Common myeloid progenitor, CD34-positive (primary cell): Measurements from ENCODE around the gene FHAD1.

Experiments
- CTCF ChIA-PET: fragments of 350-600 bp; sonication (Branson Sonifier 250); formaldehyde crosslinking; loops from one replicate; lab custom pipeline; 2021; ENCODE audit warnings: antibody characterized with exemption; lab: Charles Lee
- POLR2A ChIA-PET: fragments of 350-600 bp; sonication (Branson Sonifier 250); formaldehyde crosslinking; loops from one replicate; lab custom pipeline; 2021; ENCODE audit warnings: antibody characterized with exemption; lab: Charles Lee
- DNase-seq, 3 donors: peaks; one replicate each; pipeline versions ENCODE4 v3.0.0 to v3.0.0-alpha.2; 2013
- H3K27ac ChIP-seq, 2 experiments: 1 replicate in 1 of 2; 2 replicates in 1 of 2; pipeline ENCODE4 v1.7.0; 2013; ENCODE audit warnings: inconsistent platforms in 2 of 2, low read length in 2 of 2, mild to moderate bottlenecking in 2 of 2, low read depth in 1 of 2, moderate library complexity in 1 of 2; ENCODE audit not compliant: severe bottlenecking in 2 of 2, insufficient read depth in 1 of 2, poor library complexity in 1 of 2
- H3K27me3 ChIP-seq, 5 experiments: replicated peaks in 2 of 5; 1 replicate in 3 of 5; 2 replicates in 2 of 5; pipeline versions ENCODE4 v1.6.1 to v1.7.0; 2013; ENCODE audit warnings: low read length in 4 of 5, mild to moderate bottlenecking in 2 of 5, moderate library complexity in 2 of 5, inconsistent platforms in 1 of 5; ENCODE audit not compliant: insufficient read depth in 5 of 5, control insufficient read depth in 4 of 5
- H3K36me3 ChIP-seq, 4 experiments: 1 replicate in 2 of 4; 2 replicates in 2 of 4; pipeline versions ENCODE4 v1.6.1 to v1.7.0; 2013; ENCODE audit warnings: low read length in 3 of 4, control low read depth in 1 of 4, mild to moderate bottlenecking in 1 of 4; ENCODE audit not compliant: control insufficient read depth in 4 of 4, insufficient read depth in 4 of 4
- H3K4me1 ChIP-seq, 4 experiments: 1 replicate in 3 of 4; 2 replicates in 1 of 4; pipeline versions ENCODE4 v1.6.1 to v1.7.1; 2013; ENCODE audit warnings: low read length in 3 of 4, mild to moderate bottlenecking in 3 of 4, control low read depth in 1 of 4, inconsistent platforms in 1 of 4, moderate library complexity in 1 of 4; ENCODE audit not compliant: control insufficient read depth in 4 of 4, insufficient read depth in 4 of 4; ENCODE audit errors: control extremely low read depth in 1 of 4
- H3K4me3 ChIP-seq, 7 experiments: 1 replicate in 4 of 7; 2 replicates in 3 of 7; pipeline versions ENCODE4 v1.5.1 to v1.7.0; 2013; ENCODE audit warnings: mild to moderate bottlenecking in 7 of 7, low read length in 6 of 7, moderate library complexity in 6 of 7, inconsistent platforms in 2 of 7, low read depth in 2 of 7, control low read depth in 1 of 7; ENCODE audit not compliant: insufficient read depth in 4 of 7, control insufficient read depth in 1 of 7; ENCODE audit errors: extremely low read depth in 1 of 7
- H3K9me3 ChIP-seq, 5 experiments: 1 replicate in 4 of 5; 2 replicates in 1 of 5; pipeline versions ENCODE4 v1.6.1 to v1.7.1; 2013; ENCODE audit warnings: low read length in 4 of 5, mild to moderate bottlenecking in 2 of 5, inconsistent platforms in 1 of 5, low read depth in 1 of 5, moderate library complexity in 1 of 5; ENCODE audit not compliant: control insufficient read depth in 4 of 5, insufficient read depth in 2 of 5; ENCODE audit errors: control extremely low read depth in 1 of 5
- WGBS: methylation state at CpG from one replicate; pipeline ENCODE4 v1.1.5; 2013; ENCODE audit not compliant: insufficient coverage; 5-methylcytosine and 5-hydroxymethylcytosine counted together

FHAD1 gene

DNA sequence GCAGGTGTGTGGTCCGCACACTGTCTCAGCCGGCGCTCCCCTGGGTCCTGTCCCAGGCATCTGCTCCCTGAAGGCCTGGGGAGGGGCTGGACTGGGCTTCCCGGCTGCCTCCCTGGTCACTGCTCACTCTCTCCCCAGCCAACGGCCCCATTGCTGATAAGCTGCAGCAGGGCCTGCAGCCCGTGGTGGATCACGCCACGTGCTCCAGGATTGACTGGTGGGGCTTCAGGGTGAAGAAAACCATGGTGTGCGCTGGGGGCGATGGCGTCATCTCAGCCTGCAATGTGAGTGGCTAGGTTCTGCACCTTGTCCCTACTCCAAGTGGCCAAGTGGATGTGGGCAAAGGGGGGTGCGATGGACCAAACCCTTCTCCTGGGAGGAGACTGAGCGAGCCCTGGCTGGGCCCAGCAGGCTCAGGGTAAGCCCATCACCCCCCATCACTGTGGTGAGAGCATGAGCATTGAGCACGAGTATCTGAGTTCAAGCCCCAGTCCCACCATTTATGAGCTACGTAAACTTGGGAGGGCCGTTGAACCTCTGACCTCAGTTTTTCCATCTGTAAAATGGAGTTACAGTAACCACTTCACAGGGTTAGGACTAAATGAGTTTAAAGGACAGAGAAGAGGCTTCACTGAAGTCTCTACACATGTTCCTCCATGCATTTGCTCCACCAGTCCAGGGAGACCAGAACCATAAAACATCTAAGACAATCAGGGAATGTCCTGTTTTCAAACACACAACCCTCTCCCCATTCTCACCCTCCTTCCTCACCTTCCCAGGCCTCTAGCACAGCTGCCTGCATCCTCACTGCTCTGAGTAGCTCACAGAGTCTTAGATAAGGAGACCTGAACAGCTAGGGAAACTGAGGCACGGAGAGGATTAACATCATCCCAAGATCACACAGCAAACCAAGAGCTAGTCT is 197.7 kb downstream of the FHAD1 start:
- H3K4me3 ChIP-seq: no peak overlapping the region

DNA sequence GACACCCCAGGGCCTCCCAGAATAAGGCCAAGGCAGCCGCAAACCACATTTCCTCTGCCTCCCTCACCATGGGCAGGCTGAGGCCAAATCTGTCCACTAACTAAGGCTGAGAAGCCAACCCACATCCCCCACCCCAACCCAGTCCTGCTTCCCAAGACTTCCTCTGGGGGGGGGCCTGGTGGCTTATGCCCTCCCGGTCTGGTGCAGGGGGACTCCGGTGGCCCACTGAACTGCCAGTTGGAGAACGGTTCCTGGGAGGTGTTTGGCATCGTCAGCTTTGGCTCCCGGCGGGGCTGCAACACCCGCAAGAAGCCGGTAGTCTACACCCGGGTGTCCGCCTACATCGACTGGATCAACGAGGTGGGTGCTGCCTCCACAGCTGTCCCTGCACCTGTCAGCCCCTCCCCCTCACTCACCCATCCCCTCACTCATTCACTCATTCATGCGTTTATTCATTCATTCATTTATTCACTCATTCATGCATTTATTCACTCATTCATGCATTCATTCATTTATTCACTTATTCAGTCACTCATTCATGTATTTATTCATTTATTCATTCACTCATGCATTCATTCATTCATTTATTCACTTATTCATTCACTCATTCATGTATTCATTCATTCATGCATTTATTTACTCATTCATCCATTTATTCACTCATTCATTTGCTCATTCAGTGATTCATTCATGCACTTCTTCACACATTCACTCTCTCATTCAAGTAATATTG is 198.5 kb downstream of the FHAD1 start:
- Histone ChIP-seq H3K4me1 (peaks cover 0 to 11% (median 3%) of the 10 kb centered on the region in 4 experiments), H3K27ac (no peak overlapping the region), H3K4me3 (no peak overlapping the region), H3K9me3 (no peaks in the 10 kb centered on the region), H3K36me3 (no peaks in the 10 kb centered on the region), H3K27me3 (peaks cover 0 to 7% (median 0%) of the 10 kb centered on the region in 5 experiments)
- DNase-seq: peak; percentile 10 to 75 (median 72)
- ChIA-PET POLR2A (interaction anchor here (0.6 kb wide), 1 partner anchor 668 kb away, joined by 3 read pairs; no protein-coding TSS in a partner anchor), CTCF (interaction anchor here (1.0 to 1.6 kb wide), 2 partner anchors 9 to 14 kb away, joined by 3 to 6 read pairs; no protein-coding TSS in a partner anchor)
- WGBS: 48% methylated on average over 5 of the region's 14 CpGs

More for the DNA sequence above, 197.7 kb downstream of the FHAD1 start:
- Histone ChIP-seq H3K27me3 (peaks cover 0 to 7% (median 0%) of the 10 kb centered on the region in 5 experiments), H3K9me3 (no peaks in the 10 kb centered on the region), H3K36me3 (no peaks in the 10 kb centered on the region), H3K4me1 (peaks cover 0 to 11% (median 3%) of the 10 kb centered on the region in 4 experiments), H3K27ac (no peak overlapping the region)
- POLR2A ChIA-PET: interaction anchor here (0.6 kb wide), 1 partner anchor 669 kb away, joined by 3 read pairs; no protein-coding TSS in a partner anchor
- CTCF ChIA-PET: interaction anchor here (1.0 to 3.4 kb wide), 4 partner anchors 8 to 121 kb away, joined by 3 to 14 read pairs (median 4); no protein-coding TSS in a partner anchor
- DNase-seq: no peak
- WGBS: 92% methylated on average over 16 of the region's 17 CpGs

DNA sequence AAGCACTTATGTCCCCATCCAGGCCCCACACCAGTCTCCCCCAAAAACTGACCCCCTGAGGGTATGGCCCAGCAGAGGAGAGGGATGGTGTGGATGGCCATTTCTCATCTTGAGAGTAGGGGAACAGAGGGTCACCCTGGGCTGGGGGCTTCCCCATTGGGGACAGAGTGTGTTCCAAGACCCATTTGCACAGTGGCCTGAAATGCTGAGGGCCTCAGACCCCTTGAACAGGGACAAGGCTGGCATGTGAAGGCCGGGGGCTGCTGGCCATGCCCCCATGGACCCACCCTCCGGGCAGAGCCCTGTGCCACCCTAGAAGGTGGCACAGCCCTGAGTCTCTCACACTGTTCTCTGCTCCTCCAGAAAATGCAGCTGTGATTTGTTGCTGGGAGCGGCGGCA is 199.2 kb downstream of the FHAD1 start:
- H3K4me1 ChIP-seq: peaks cover 0 to 11% (median 3%) of the 10 kb centered on the region in 4 experiments
- CTCF ChIA-PET: interaction anchor here (1.0 kb wide), 1 partner anchor 14 kb away, joined by 3 read pairs; no protein-coding TSS in a partner anchor
- no peak overlapping the region for H3K27ac ChIP-seq
- H3K4me3 ChIP-seq: no peak overlapping the region
- 100% methylated on average over 2 of the region's 4 CpGs for WGBS
- POLR2A ChIA-PET: no interaction called here
- DNase-seq: no peak
- H3K27me3 ChIP-seq: peaks cover 0 to 7% (median 0%) of the 10 kb centered on the region in 5 experiments
- no peaks in the 10 kb centered on the region for H3K36me3 ChIP-seq
- H3K9me3 ChIP-seq: peaks cover 0 to 2% (median under 1%) of the 10 kb centered on the region in 5 experiments
